GM12878 (cell line): ENCODE measurements around the gene BIN1. TPM values are rescaled to one million over a fixed set of nuclear protein-coding genes. Genes with fewer than 3 reads are reported as not detected.

Experiments
- ATAC-seq: fragments of 200-7000 bp; cut with Tn5 transposase; 3 replicates; pipeline ENCODE4 v1.9.1; 2020; ENCODE audit warnings: mild to moderate bottlenecking, moderate library complexity
- BruUV-seq: library from RNA; stranded (reverse); fragments of 400-500 nt; replicated peaks from 2 replicates; lab custom pipeline; 2021; lab: Mats Ljungman, UMichigan
- CTCF ChIA-PET: fragments of 300-600 bp; sonication (Branson Sonifier 250); formaldehyde crosslinking; extraction: SDS; loops from one replicate; lab custom pipeline; 2021; ENCODE audit warnings: inconsistent platforms; lab: Yijun Ruan, JAX
- POLR2A ChIA-PET: fragments of 350-600 bp; formaldehyde crosslinking; extraction: SDS; loops from one replicate; lab custom pipeline; 2021; ENCODE audit warnings: inconsistent platforms; lab: Charles Lee
- RAD21 ChIA-PET: fragments of 300-600 bp; sonication (Branson Sonifier 250); formaldehyde crosslinking; loops from one replicate; lab custom pipeline; 2023; ENCODE audit warnings: antibody characterized with exemption; ENCODE audit not compliant: unreplicated experiment; lab: Charles Lee
- SMC1A ChIA-PET: fragments of 300-600 bp; sonication (Branson Sonifier 250); formaldehyde crosslinking; loops from one replicate; lab custom pipeline; 2023; ENCODE audit not compliant: unreplicated experiment, uncharacterized antibody; lab: Charles Lee
- DNase-seq: peaks from one replicate; pipeline ENCODE4 v3.0.0-alpha.2; 2011; ENCODE audit warnings: low read depth, low spot score
- FAIRE-seq: peaks from 3 replicates; lab custom pipeline; 2011; peaks lifted over from hg19 to GRCh38; lab: Jason Lieb, UNC
- H2AFZ ChIP-seq: 2 replicates; pipeline ENCODE4 v1.6.0; 2011; ENCODE audit warnings: low read depth, low read length, control low read depth; ENCODE audit not compliant: control insufficient read depth
- H3K27ac ChIP-seq: 2 replicates; pipeline ENCODE4 v1.5.1; 2011; ENCODE audit warnings: control low read depth; ENCODE audit not compliant: control insufficient read depth, insufficient read depth
- H3K27me3 ChIP-seq, 2 experiments: replicated peaks in 1 of 2; 2 replicates each; pipeline versions ENCODE4 v1.6.0 to v1.6.1; 2011; ENCODE audit warnings: low read length in 1 of 2; ENCODE audit not compliant: control insufficient read depth in 2 of 2, insufficient read depth in 2 of 2
- H3K36me3 ChIP-seq, 2 experiments: 2 replicates each; pipeline ENCODE4 v1.5.1; 2011; ENCODE audit warnings: low read length in 1 of 2; ENCODE audit not compliant: control insufficient read depth in 2 of 2, insufficient read depth in 2 of 2
- H3K4me1 ChIP-seq: 2 replicates; pipeline ENCODE4 v1.6.1; 2011; ENCODE audit warnings: mild to moderate bottlenecking, low read length, moderate library complexity, mixed read lengths; ENCODE audit not compliant: control insufficient read depth, insufficient read depth
- H3K4me2 ChIP-seq: 2 replicates; pipeline ENCODE4 v1.6.0; 2011; ENCODE audit warnings: control low read depth; ENCODE audit not compliant: control insufficient read depth, insufficient read depth
- H3K4me3 ChIP-seq: fragments of 200-600 bp; sonication (generic); 2 replicates; pipeline ENCODE4 v1.5.1; 2016
- H3K79me2 ChIP-seq: 2 replicates; pipeline ENCODE4 v1.6.0; 2011; ENCODE audit warnings: low read length; ENCODE audit not compliant: control insufficient read depth, insufficient read depth
- H3K9ac ChIP-seq: 2 replicates; pipeline ENCODE4 v1.8.0; 2011; ENCODE audit warnings: low read length, control low read depth, mixed read lengths; ENCODE audit not compliant: control insufficient read depth, insufficient read depth
- H3K9me3 ChIP-seq: replicated peaks from 3 replicates; pipeline ENCODE4 v1.5.1; 2011; ENCODE audit warnings: mild to moderate bottlenecking, low read length; ENCODE audit not compliant: control insufficient read depth, insufficient read depth
- H4K20me1 ChIP-seq: 2 replicates; pipeline ENCODE4 v1.6.0; 2011; ENCODE audit not compliant: control insufficient read depth, insufficient read depth
- GABPA ChIP-seq: IDR thresholded peaks from 2 replicates; pipeline ENCODE4 v1.6.1; 2014; ENCODE audit warnings: antibody characterized with exemption, low read depth, mild to moderate bottlenecking, inconsistent platforms
- HDAC6 ChIP-seq: fragments of 200-600 bp; sonication (generic); IDR thresholded peaks from one replicate; pipeline ENCODE4 v1.8.0; 2017; ENCODE audit warnings: antibody characterized with exemption; ENCODE audit not compliant: unreplicated experiment
- MXI1 ChIP-seq: fragments of 150-350 bp; IDR thresholded peaks from 2 replicates; pipeline ENCODE4 v1.6.1; 2011; ENCODE audit warnings: low read depth, mild to moderate bottlenecking, inconsistent platforms, low read length, improper control_type of control experiment
- PBX3 ChIP-seq: IDR thresholded peaks from 2 replicates; pipeline ENCODE4 v1.6.1; 2011; ENCODE audit warnings: mild to moderate bottlenecking, low read depth, low read length, moderate library complexity; ENCODE audit not compliant: insufficient replicate concordance
- PKNOX1 ChIP-seq: fragments of 450-650 bp; IDR thresholded peaks from 2 replicates; pipeline ENCODE4 v1.6.1; 2016; ENCODE audit warnings: mild to moderate bottlenecking
- RCOR1 ChIP-seq: conservative IDR thresholded peaks from 2 replicates; pipeline ENCODE4 v1.6.1; 2012; ENCODE audit warnings: low read depth, low read length, improper control_type of control experiment
- STAT1 ChIP-seq: fragments of 450-650 bp; conservative IDR thresholded peaks from 2 replicates; pipeline ENCODE4 v1.6.1; 2014; ENCODE audit warnings: antibody characterized with exemption, mild to moderate bottlenecking
- SUPT20H ChIP-seq: IDR thresholded peaks from 2 replicates; pipeline ENCODE4 v1.6.1; 2011; ENCODE audit warnings: low read depth, mild to moderate bottlenecking, low read length, moderate library complexity, borderline replicate concordance; ENCODE audit not compliant: control insufficient read depth
- TCF7 ChIP-seq: IDR thresholded peaks from 2 replicates; pipeline ENCODE4 v1.6.1; 2014; ENCODE audit warnings: antibody characterized with exemption, borderline replicate concordance
- ZBTB33 ChIP-seq: fragments of 450-650 bp; IDR thresholded peaks from 2 replicates; pipeline ENCODE4 v1.6.1; 2017; ENCODE audit warnings: mild to moderate bottlenecking
- WGBS: methylation state at CpG from one replicate; pipeline ENCODE4 v1.1.6; 2016; ENCODE audit warnings: low lambda C conversion rate; ENCODE audit not compliant: insufficient replicate concordance, insufficient coverage; ENCODE audit errors: missing lambda C conversion rate; 5-methylcytosine and 5-hydroxymethylcytosine counted together
- in situ Hi-C: fragments of 300-500 bp; cut with MboI; formaldehyde crosslinking; loops from 9 replicates; pipeline ENCODE4 v1.14.3; 2018; ENCODE audit warnings: mixed read lengths
- intact Hi-C: fragments of 100-400 bp; cut with micrococcal nuclease; formaldehyde crosslinking; loops from one replicate; pipeline ENCODE4 v1.14.2; 2022; ENCODE audit not compliant: unreplicated experiment
- polyA plus RNA-seq, 11 experiments: library from polyadenylated mRNA; depleted of rRNA in 4 of 11; unstranded in 6 of 11; stranded (reverse) in 5 of 11; fragments of >200 nt; fragmentation: Nextera tagmentation in 4 of 11; fragmentation: Illumina TruSeq in 1 of 11; extraction: Ambion mirVana in 4 of 11; extraction: Trizol in 1 of 11; gene quantifications; 1 replicate in 1 of 11; 2 replicates in 10 of 11; pipeline versions ENCODE4 v1.2.1 to v1.2.3, GENCODE V29; 2011 to 2016; ENCODE audit warnings: inconsistent platforms in 2 of 11, missing spikeins in 2 of 11, low read depth in 1 of 11
- total RNA-seq, 4 experiments: library from RNA; depleted of rRNA in 3 of 4; stranded (reverse); fragments of >200 nt in 3 of 4; fragmentation: Illumina TruSeq in 1 of 4; extraction: Trizol in 1 of 4; gene quantifications; 2 replicates each; pipeline versions ENCODE4 v1.2.1 to v1.2.3, GENCODE V29; 2013 to 2021
- TF ChIP-seq, protein P1 (sequence below): fragments of 450-650 bp; IDR thresholded peaks from 2 replicates; pipeline ENCODE4 v1.6.1; 2018; ENCODE audit warnings: mild to moderate bottlenecking, low read depth, moderate library complexity; ENCODE audit not compliant: partially characterized antibody
- TF ChIP-seq, protein P2 (sequence below): IDR thresholded peaks from 2 replicates; pipeline ENCODE4 v1.6.1; 2012; ENCODE audit warnings: low read length, inconsistent platforms

Gene BIN1
- total and polyA plus RNA-seq, 10 of the 15 experiments (the other 5 are each of a cell fraction or from before 2014, with no cell fraction given), result 0.32 to 21.3 (median 11.2) TPM

DNA sequence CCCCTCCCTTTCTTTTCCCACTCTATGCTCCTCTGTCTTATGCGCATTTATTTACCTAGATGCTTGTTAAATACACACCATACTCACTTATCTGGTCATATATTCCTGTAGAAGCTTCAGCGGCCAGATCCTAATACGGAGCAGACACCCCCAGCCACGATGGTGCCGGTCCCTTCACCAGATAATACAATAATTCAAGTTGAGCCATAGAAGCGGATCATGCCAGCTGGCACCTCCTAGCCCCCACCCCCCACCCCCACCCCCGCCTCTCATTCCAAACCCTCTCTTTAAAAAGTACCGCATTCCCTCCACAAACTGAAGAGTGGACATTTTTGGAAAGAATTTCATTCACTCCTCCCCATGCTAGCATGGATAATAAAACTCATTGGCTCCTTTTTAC, 95.2 kb downstream of the BIN1 start (continued):
- no peak for TF ChIP-seq PKNOX1

GRCh38 chr2:127011231-127011661, 95.7 kb downstream of the BIN1 start:
- Histone ChIP-seq H3K27ac (no peak overlapping the region), H4K20me1 (no peaks in the 10 kb centered on the region), H3K4me1 (no peaks in the 10 kb centered on the region), H3K27me3 (no peaks in the 10 kb centered on the region; a peak in 3 of 4 replicates), H3K79me2 (no peaks in the 10 kb centered on the region), H3K4me3 (no peak overlapping the region), H3K9me3 (no peaks in the 10 kb centered on the region), H3K9ac (no peak overlapping the region), H3K4me2 (no peak overlapping the region), H2AFZ (no peak overlapping the region), H3K36me3 (no peaks in the 10 kb centered on the region)
- in situ Hi-C loops, result no loop called here
- FAIRE-seq (no peak), ATAC-seq (no peak), DNase-seq (no peak)
- intact Hi-C loops, result no loop called here
- ChIA-PET CTCF (no interaction called here), POLR2A (no interaction called here), SMC1A (interaction anchor here (1.5 kb wide), 1 partner anchor 33 kb away, joined by 3 read pairs; no protein-coding TSS in a partner anchor), RAD21 (no interaction called here)
- WGBS, result 47% methylated on average over 2 of the region's 2 CpGs
- no TSS peak for BruUV-seq
- TF ChIP-seq TCF7 (no peak), SUPT20H (no peak), HDAC6 (no peak), RCOR1 (no peak), GABPA (no peak), MXI1 (no peak), PBX3 (no peak), ZBTB33 (no peak), STAT1 (no peak)
- TF ChIP-seq, protein P1, sequence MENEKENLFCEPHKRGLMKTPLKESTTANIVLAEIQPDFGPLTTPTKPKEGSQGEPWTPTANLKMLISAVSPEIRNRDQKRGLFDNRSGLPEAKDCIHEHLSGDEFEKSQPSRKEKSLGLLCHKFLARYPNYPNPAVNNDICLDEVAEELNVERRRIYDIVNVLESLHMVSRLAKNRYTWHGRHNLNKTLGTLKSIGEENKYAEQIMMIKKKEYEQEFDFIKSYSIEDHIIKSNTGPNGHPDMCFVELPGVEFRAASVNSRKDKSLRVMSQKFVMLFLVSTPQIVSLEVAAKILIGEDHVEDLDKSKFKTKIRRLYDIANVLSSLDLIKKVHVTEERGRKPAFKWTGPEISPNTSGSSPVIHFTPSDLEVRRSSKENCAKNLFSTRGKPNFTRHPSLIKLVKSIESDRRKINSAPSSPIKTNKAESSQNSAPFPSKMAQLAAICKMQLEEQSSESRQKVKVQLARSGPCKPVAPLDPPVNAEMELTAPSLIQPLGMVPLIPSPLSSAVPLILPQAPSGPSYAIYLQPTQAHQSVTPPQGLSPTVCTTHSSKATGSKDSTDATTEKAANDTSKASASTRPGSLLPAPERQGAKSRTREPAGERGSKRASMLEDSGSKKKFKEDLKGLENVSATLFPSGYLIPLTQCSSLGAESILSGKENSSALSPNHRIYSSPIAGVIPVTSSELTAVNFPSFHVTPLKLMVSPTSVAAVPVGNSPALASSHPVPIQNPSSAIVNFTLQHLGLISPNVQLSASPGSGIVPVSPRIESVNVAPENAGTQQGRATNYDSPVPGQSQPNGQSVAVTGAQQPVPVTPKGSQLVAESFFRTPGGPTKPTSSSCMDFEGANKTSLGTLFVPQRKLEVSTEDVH, result no peak
- TF ChIP-seq, protein P2, sequence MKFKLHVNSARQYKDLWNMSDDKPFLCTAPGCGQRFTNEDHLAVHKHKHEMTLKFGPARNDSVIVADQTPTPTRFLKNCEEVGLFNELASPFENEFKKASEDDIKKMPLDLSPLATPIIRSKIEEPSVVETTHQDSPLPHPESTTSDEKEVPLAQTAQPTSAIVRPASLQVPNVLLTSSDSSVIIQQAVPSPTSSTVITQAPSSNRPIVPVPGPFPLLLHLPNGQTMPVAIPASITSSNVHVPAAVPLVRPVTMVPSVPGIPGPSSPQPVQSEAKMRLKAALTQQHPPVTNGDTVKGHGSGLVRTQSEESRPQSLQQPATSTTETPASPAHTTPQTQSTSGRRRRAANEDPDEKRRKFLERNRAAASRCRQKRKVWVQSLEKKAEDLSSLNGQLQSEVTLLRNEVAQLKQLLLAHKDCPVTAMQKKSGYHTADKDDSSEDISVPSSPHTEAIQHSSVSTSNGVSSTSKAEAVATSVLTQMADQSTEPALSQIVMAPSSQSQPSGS, result no peak
